HG03064 (cell line): ENCODE results near the gene CCDC137.

Experiments
- ATAC-seq: cut with Tn5 transposase; IDR thresholded peaks from one replicate; pipeline ENCODE4 v1.9.1; 2021; ENCODE audit warnings: low read depth; ENCODE audit not compliant: unreplicated experiment

The CCDC137 gene

GRCh38 chr17:81713556-81714411 lies 47.2 kb downstream of the CCDC137 start:
- ATAC-seq = no peak

- ATAC-seq = no peak
Observed at GRCh38 chr17:81714412-81715106, 48.0 kb downstream of the CCDC137 start.

GRCh38 chr17:81715107-81715871 lies 48.8 kb downstream of the CCDC137 start:
- no peak for ATAC-seq

DNA sequence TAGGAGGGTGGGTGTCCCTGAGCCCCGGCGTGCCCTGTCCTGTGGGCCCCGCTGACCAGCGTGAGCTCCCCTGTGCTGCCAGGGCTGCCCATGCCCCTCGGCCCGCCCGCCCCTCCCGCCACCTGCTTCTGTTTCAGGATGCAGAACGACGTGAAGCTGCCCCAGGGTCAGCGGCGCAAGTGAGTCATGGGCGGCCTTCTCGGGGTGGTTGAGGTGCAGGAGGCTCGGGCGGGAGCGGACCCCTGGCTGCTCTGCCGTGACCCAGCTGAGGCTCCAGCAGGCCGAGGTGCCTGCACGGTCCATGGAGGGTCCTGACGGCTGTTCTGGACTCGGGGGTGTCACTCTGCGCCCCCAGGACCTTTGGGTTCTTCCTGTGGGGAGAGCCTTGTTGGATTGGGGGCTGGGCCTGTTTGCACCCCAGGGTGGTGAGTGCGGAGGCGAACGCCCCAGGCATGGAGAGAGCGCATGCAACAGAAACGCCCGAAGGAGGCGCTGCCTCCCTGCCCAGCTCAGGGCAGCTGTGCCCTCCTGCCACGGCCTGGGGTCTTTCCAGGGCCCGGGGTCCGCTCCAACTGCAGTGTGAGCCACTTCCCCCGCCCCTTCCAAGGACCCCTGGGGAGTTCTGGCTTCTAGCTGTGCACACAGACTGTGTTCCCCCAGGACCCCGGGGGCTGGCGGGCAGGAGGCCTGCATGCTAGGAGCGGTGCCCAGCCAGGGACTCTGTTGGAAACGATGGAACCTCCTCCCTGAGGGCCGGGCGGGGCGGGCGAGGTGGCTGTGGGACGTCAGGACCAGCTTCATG lies 49.5 kb downstream of the CCDC137 start:
- no peak for ATAC-seq

DNA sequence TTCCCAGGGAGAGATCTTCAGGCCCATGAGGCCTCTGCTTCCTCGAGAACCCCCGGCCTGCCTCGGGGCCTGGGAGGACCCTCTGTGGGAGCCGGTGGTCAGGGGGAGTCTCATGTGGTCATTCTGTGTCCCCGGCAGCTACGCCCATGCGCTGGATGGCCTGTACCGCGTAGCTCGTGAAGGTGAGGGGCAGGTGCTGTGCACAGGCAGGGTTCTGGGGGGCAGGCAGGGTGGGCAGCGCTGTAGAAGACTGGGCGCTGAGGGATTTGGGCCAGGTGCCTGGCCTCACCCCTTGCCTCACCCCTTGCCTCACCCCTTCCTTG lies 50.1 kb downstream of the CCDC137 start:
- no peak for ATAC-seq

- no peak for ATAC-seq
Observed at GRCh38 chr17:81717049-81717765, 50.7 kb downstream of the CCDC137 start.

DNA sequence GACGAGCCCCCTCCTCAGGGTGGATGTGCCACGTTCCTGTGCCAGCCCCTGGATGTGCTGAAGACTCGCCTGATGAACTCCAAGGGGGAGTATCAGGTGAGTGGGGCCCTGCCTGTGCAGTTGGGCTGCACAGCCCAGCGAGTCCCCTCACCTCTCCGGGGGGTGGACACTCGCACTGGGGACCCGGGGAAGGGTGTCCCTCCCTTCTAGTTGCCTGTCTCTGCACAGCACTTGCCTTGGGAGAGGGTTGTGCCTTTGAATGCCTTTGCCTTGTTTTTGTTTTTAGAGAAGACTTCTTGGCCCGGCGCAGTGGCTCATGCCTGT lies 51.2 kb downstream of the CCDC137 start:
- ATAC-seq = no peak

- ATAC-seq = no peak
Observed at GRCh38 chr17:81719410-81720266, 53.1 kb downstream of the CCDC137 start.

DNA sequence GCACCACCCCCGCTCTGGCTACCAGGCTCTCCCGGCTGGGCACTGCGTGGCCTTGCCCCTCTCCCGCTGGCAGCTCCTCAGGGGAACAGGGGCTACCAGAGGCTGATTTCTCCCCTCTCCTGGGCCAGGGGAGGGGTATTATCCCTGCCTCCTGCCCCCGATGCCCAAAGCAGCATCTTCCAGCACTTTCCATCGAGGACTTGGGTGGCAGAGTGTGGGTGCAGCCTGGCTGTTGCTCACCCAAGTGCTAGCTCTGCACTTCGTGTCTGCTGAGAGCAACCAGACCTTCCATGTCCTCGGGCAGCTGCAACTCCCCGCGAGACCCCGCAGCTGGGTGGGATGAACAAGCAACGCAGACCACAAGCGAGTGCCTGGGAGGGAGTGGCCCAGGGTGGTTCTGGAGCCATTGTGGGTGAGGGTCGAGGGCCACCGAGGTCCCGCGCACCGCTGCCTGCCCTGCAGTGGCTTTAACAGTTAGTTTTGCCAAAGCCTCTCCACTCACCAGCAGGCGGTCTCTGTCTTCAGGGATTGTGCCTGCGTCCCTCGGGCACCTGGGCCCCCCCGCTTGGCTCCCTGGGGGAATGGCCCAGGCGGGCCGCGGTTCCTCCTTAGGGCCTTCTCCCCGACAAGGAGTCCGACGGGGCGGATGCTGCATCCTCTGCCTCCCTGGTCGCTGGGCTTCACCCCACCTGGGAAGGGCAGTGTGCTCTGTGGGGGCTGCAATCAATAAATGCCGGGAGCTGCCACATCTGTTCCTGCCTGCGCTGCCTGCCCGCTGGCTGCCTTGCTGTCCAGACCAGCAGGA lies 53.9 kb downstream of the CCDC137 start:
- ATAC-seq = no peak

- ATAC-seq = no peak
Observed at GRCh38 chr17:81722184-81723120, 55.9 kb downstream of the CCDC137 start.
